HG02571 (cell line): ENCODE results near the gene STAT5B.
"Not testable (repeated sequence)": the region's sequence is repeated elsewhere in the genome, so short reads cannot be mapped to it uniquely, and the experiment has no call there.

Source experiments
- ATAC-seq: cut with Tn5 transposase; IDR thresholded peaks from one replicate; pipeline ENCODE4 v1.9.1; 2021; ENCODE audit warnings: mild to moderate bottlenecking, moderate library complexity; ENCODE audit not compliant: unreplicated experiment

The STAT5B gene

GRCh38 chr17:42239576-42239975 lies 36.6 kb downstream of the STAT5B start:
- not testable (repeated sequence) for ATAC-seq

GRCh38 chr17:42236760-42237159 lies 39.4 kb downstream of the STAT5B start:
- ATAC-seq, result no peak

- ATAC-seq, result no peak
Observed at GRCh38 chr17:42233994-42234393, 42.2 kb downstream of the STAT5B start.

- ATAC-seq, result no peak
Observed at GRCh38 chr17:42233156-42233555, 43.0 kb downstream of the STAT5B start.

GRCh38 chr17:42230225-42230624 lies 46.0 kb downstream of the STAT5B start:
- no peak for ATAC-seq

- ATAC-seq, result no peak
Observed at GRCh38 chr17:42227849-42228700, 48.1 kb downstream of the STAT5B start.

- no peak for ATAC-seq
Observed at GRCh38 chr17:42225646-42226045, 50.5 kb downstream of the STAT5B start.

GRCh38 chr17:42224651-42225050 lies 51.5 kb downstream of the STAT5B start:
- no peak for ATAC-seq

- no peak for ATAC-seq
Observed at GRCh38 chr17:42221886-42222745, 54.1 kb downstream of the STAT5B start.

GRCh38 chr17:42219280-42219679 lies 56.9 kb downstream of the STAT5B start:
- ATAC-seq, result not testable (repeated sequence)

- ATAC-seq, result no peak
Observed at GRCh38 chr17:42214156-42214555, 62.0 kb downstream of the STAT5B start.

- no peak for ATAC-seq
Observed at GRCh38 chr17:42212382-42212781, 63.8 kb downstream of the STAT5B start.

GRCh38 chr17:42211921-42212341 lies 64.3 kb downstream of the STAT5B start:
- ATAC-seq, result not testable (repeated sequence)

GRCh38 chr17:42210046-42210445 lies 66.1 kb downstream of the STAT5B start:
- no peak for ATAC-seq

GRCh38 chr17:42206153-42206612 lies 70.0 kb downstream of the STAT5B start:
- ATAC-seq, result not testable (repeated sequence)

GRCh38 chr17:42203354-42203753 lies 72.8 kb downstream of the STAT5B start:
- no peak for ATAC-seq

GRCh38 chr17:42202696-42203095 lies 73.5 kb downstream of the STAT5B start:
- no peak for ATAC-seq

GRCh38 chr17:42202159-42202558 lies 74.0 kb downstream of the STAT5B start:
- no peak for ATAC-seq

- ATAC-seq, result no peak
Observed at GRCh38 chr17:42201458-42201772, 74.8 kb downstream of the STAT5B start.

- no peak for ATAC-seq
Observed at GRCh38 chr17:42200706-42201457, 75.3 kb downstream of the STAT5B start.

GRCh38 chr17:42199416-42200011 lies 76.7 kb downstream of the STAT5B start:
- ATAC-seq, result no peak
